GM12878 (cell line): ENCODE measurements around the gene BBLN.

Source experiments
- ATF2 ChIP-seq: IDR thresholded peaks from 2 replicates; pipeline ENCODE4 v1.6.1; 2012; ENCODE audit warnings: low read length, inconsistent platforms
- BACH1 ChIP-seq: fragments of 450-650 bp; IDR thresholded peaks from 2 replicates; pipeline ENCODE4 v1.6.1; 2017; ENCODE audit warnings: mild to moderate bottlenecking, borderline replicate concordance
- CBX5 ChIP-seq: sonication (generic); IDR thresholded peaks from 2 replicates; pipeline ENCODE4 v1.6.1; 2016; ENCODE audit warnings: low read depth, moderate library complexity, mild to moderate bottlenecking, inconsistent platforms
- CEBPB ChIP-seq, 2 experiments: fragments of 150-350 bp in 1 of 2; IDR thresholded peaks; 2 replicates each; pipeline ENCODE4 v1.6.1; 2012 to 2014; ENCODE audit warnings: low read depth in 2 of 2, low read length in 2 of 2, borderline replicate concordance in 1 of 2, inconsistent platforms in 1 of 2
- EZH2 ChIP-seq: IDR thresholded peaks from 2 replicates; pipeline ENCODE4 v1.6.1; 2012; ENCODE audit warnings: low read depth, mild to moderate bottlenecking, control low read depth, inconsistent platforms, low read length, borderline replicate concordance; ENCODE audit not compliant: control insufficient read depth
- NFYA ChIP-seq: IDR thresholded peaks from 2 replicates; pipeline ENCODE4 v1.6.1; 2011; ENCODE audit warnings: low read depth, mild to moderate bottlenecking, low read length, improper control_type of control experiment, borderline replicate concordance
- PML ChIP-seq: IDR thresholded peaks from 2 replicates; pipeline ENCODE4 v1.6.1; 2012; ENCODE audit warnings: low read length, inconsistent platforms
- POLR2AphosphoS5 ChIP-seq: IDR thresholded peaks from 2 replicates; pipeline ENCODE4 v1.6.1; 2011; ENCODE audit warnings: mild to moderate bottlenecking, low read length, inconsistent platforms
- SMC3 ChIP-seq: IDR thresholded peaks from 2 replicates; pipeline ENCODE4 v1.6.1; 2011; ENCODE audit warnings: low read length, improper control_type of control experiment, borderline replicate concordance
- TAF1 ChIP-seq: IDR thresholded peaks from 2 replicates; pipeline ENCODE4 v1.6.1; 2011; ENCODE audit warnings: mild to moderate bottlenecking, low read depth, low read length, borderline replicate concordance
- TF ChIP-seq, protein P1 (sequence below), 3 experiments: IDR thresholded peaks in 2 of 3; conservative IDR thresholded peaks in 1 of 3; 2 replicates each; pipeline ENCODE4 v1.5.1; 2011; ENCODE audit warnings: low read depth in 3 of 3, low read length in 3 of 3, mild to moderate bottlenecking in 3 of 3, control low read depth in 2 of 3, moderate library complexity in 2 of 3, inconsistent platforms in 1 of 3, mixed read lengths in 1 of 3; ENCODE audit not compliant: control insufficient read depth in 2 of 3, insufficient read depth in 1 of 3; ENCODE audit errors: extremely low read depth in 1 of 3

DNA sequence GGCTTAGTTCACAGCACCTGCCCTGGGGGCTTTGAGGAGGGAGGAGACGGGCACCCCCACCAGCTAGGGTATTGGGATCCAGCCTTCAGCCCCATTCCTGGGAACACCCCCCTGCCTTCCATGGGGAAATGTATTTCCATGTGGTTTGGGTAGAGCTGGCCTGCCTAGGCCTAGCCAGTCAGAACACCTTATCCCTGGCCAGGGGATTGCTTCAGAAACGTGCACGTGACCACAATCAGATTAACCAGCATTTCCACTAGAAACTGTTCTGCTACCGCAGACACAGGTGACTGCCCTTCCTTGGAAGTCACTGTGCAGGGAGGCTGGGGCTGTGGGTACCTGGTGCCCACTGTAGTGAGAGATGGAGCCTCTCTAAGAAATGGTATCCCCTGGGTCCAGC is 14.0 kb downstream of the BBLN start:
- TF ChIP-seq CBX5 (no peak), POLR2AphosphoS5 (no peak), BACH1 (no peak), SMC3 (no peak), CEBPB (IDR thresholded peaks at IDR 0.05; ENCODE audit: borderline replicate concordance in 1 of 2, low read depth in 2 of 2, low read length in 2 of 2) (no peak), PML (no peak), EZH2 (no peak), ATF2 (no peak), TAF1 (no peak), NFYA (no peak)
- TF ChIP-seq, protein P1, sequence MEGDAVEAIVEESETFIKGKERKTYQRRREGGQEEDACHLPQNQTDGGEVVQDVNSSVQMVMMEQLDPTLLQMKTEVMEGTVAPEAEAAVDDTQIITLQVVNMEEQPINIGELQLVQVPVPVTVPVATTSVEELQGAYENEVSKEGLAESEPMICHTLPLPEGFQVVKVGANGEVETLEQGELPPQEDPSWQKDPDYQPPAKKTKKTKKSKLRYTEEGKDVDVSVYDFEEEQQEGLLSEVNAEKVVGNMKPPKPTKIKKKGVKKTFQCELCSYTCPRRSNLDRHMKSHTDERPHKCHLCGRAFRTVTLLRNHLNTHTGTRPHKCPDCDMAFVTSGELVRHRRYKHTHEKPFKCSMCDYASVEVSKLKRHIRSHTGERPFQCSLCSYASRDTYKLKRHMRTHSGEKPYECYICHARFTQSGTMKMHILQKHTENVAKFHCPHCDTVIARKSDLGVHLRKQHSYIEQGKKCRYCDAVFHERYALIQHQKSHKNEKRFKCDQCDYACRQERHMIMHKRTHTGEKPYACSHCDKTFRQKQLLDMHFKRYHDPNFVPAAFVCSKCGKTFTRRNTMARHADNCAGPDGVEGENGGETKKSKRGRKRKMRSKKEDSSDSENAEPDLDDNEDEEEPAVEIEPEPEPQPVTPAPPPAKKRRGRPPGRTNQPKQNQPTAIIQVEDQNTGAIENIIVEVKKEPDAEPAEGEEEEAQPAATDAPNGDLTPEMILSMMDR (IDR thresholded peaks at IDR 0.05 in 2 of 3, conservative IDR thresholded peaks at IDR 0.05 in 1 of 3; ENCODE audit: control insufficient read depth in 2 of 3, extremely low read depth in 1 of 3, insufficient read depth in 1 of 3, low read depth in 3 of 3, low read length in 3 of 3), result no peak
